GM12878 (cell line): ENCODE results near the gene FILIP1L. TPM values are rescaled to one million over a fixed set of nuclear protein-coding genes. Genes with fewer than 3 reads are reported as not detected.

Source experiments
- ATAC-seq: fragments of 200-7000 bp; cut with Tn5 transposase; 3 replicates; pipeline ENCODE4 v1.9.1; 2020; ENCODE audit warnings: mild to moderate bottlenecking, moderate library complexity
- BruUV-seq: library from RNA; stranded (reverse); fragments of 400-500 nt; replicated peaks from 2 replicates; lab custom pipeline; 2021; lab: Mats Ljungman, UMichigan
- CTCF ChIA-PET: fragments of 300-600 bp; sonication (Branson Sonifier 250); formaldehyde crosslinking; extraction: SDS; loops from one replicate; lab custom pipeline; 2021; ENCODE audit warnings: inconsistent platforms; lab: Yijun Ruan, JAX
- POLR2A ChIA-PET: fragments of 350-600 bp; formaldehyde crosslinking; extraction: SDS; loops from one replicate; lab custom pipeline; 2021; ENCODE audit warnings: inconsistent platforms; lab: Charles Lee
- RAD21 ChIA-PET: fragments of 300-600 bp; sonication (Branson Sonifier 250); formaldehyde crosslinking; loops from one replicate; lab custom pipeline; 2023; ENCODE audit warnings: antibody characterized with exemption; ENCODE audit not compliant: unreplicated experiment; lab: Charles Lee
- SMC1A ChIA-PET: fragments of 300-600 bp; sonication (Branson Sonifier 250); formaldehyde crosslinking; loops from one replicate; lab custom pipeline; 2023; ENCODE audit not compliant: unreplicated experiment, uncharacterized antibody; lab: Charles Lee
- DNase-seq: peaks from one replicate; pipeline ENCODE4 v3.0.0-alpha.2; 2011; ENCODE audit warnings: low read depth, low spot score
- FAIRE-seq: peaks from 3 replicates; lab custom pipeline; 2011; peaks lifted over from hg19 to GRCh38; lab: Jason Lieb, UNC
- H2AFZ ChIP-seq: 2 replicates; pipeline ENCODE4 v1.6.0; 2011; ENCODE audit warnings: low read depth, low read length, control low read depth; ENCODE audit not compliant: control insufficient read depth
- H3K27ac ChIP-seq: 2 replicates; pipeline ENCODE4 v1.5.1; 2011; ENCODE audit warnings: control low read depth; ENCODE audit not compliant: control insufficient read depth, insufficient read depth
- H3K27me3 ChIP-seq, 2 experiments: replicated peaks in 1 of 2; 2 replicates each; pipeline versions ENCODE4 v1.6.0 to v1.6.1; 2011; ENCODE audit warnings: low read length in 1 of 2; ENCODE audit not compliant: control insufficient read depth in 2 of 2, insufficient read depth in 2 of 2
- H3K36me3 ChIP-seq, 2 experiments: 2 replicates each; pipeline ENCODE4 v1.5.1; 2011; ENCODE audit warnings: low read length in 1 of 2; ENCODE audit not compliant: control insufficient read depth in 2 of 2, insufficient read depth in 2 of 2
- H3K4me1 ChIP-seq: 2 replicates; pipeline ENCODE4 v1.6.1; 2011; ENCODE audit warnings: mild to moderate bottlenecking, low read length, moderate library complexity, mixed read lengths; ENCODE audit not compliant: control insufficient read depth, insufficient read depth
- H3K4me2 ChIP-seq: 2 replicates; pipeline ENCODE4 v1.6.0; 2011; ENCODE audit warnings: control low read depth; ENCODE audit not compliant: control insufficient read depth, insufficient read depth
- H3K4me3 ChIP-seq: fragments of 200-600 bp; sonication (generic); 2 replicates; pipeline ENCODE4 v1.5.1; 2016
- H3K79me2 ChIP-seq: 2 replicates; pipeline ENCODE4 v1.6.0; 2011; ENCODE audit warnings: low read length; ENCODE audit not compliant: control insufficient read depth, insufficient read depth
- H3K9ac ChIP-seq: 2 replicates; pipeline ENCODE4 v1.8.0; 2011; ENCODE audit warnings: low read length, control low read depth, mixed read lengths; ENCODE audit not compliant: control insufficient read depth, insufficient read depth
- H3K9me3 ChIP-seq: replicated peaks from 3 replicates; pipeline ENCODE4 v1.5.1; 2011; ENCODE audit warnings: mild to moderate bottlenecking, low read length; ENCODE audit not compliant: control insufficient read depth, insufficient read depth
- H4K20me1 ChIP-seq: 2 replicates; pipeline ENCODE4 v1.6.0; 2011; ENCODE audit not compliant: control insufficient read depth, insufficient read depth
- BACH1 ChIP-seq: fragments of 450-650 bp; IDR thresholded peaks from 2 replicates; pipeline ENCODE4 v1.6.1; 2017; ENCODE audit warnings: mild to moderate bottlenecking, borderline replicate concordance
- CUX1 ChIP-seq: IDR thresholded peaks from 2 replicates; pipeline ENCODE4 v1.6.1; 2012; ENCODE audit warnings: improper control_type of control experiment, low read depth, low read length; ENCODE audit not compliant: insufficient replicate concordance
- HCFC1 ChIP-seq: fragments of 150-350 bp; IDR thresholded peaks from 2 replicates; pipeline ENCODE4 v1.6.1; 2014; ENCODE audit warnings: low read length
- KAT2A ChIP-seq: conservative IDR thresholded peaks from 2 replicates; pipeline ENCODE4 v1.6.1; 2011; ENCODE audit warnings: low read depth, low read length; ENCODE audit not compliant: control insufficient read depth
- MYC ChIP-seq: IDR thresholded peaks from 2 replicates; pipeline ENCODE4 v1.6.1; 2011; ENCODE audit warnings: mild to moderate bottlenecking, low read length, moderate library complexity, inconsistent platforms; ENCODE audit not compliant: insufficient read depth, insufficient replicate concordance, insufficient read length, severe bottlenecking
- NFXL1 ChIP-seq: fragments of 450-650 bp; IDR thresholded peaks from 2 replicates; pipeline ENCODE4 v1.6.1; 2017; ENCODE audit warnings: antibody characterized with exemption, mild to moderate bottlenecking, borderline replicate concordance
- PBX3 ChIP-seq: IDR thresholded peaks from 2 replicates; pipeline ENCODE4 v1.6.1; 2011; ENCODE audit warnings: mild to moderate bottlenecking, low read depth, low read length, moderate library complexity; ENCODE audit not compliant: insufficient replicate concordance
- PML ChIP-seq: IDR thresholded peaks from 2 replicates; pipeline ENCODE4 v1.6.1; 2012; ENCODE audit warnings: low read length, inconsistent platforms
- POLR2A ChIP-seq: IDR thresholded peaks from 2 replicates; pipeline ENCODE4 v1.6.1; 2011; ENCODE audit warnings: low read depth, mild to moderate bottlenecking, low read length
- RAD21 ChIP-seq: IDR thresholded peaks from 2 replicates; pipeline ENCODE4 v1.6.1; 2011; ENCODE audit warnings: mild to moderate bottlenecking, low read depth, low read length, moderate library complexity; ENCODE audit not compliant: insufficient read depth
- SMAD1 ChIP-seq: fragments of 450-650 bp; IDR thresholded peaks from 2 replicates; pipeline ENCODE4 v1.6.1; 2018; ENCODE audit warnings: mild to moderate bottlenecking, low read depth; ENCODE audit not compliant: partially characterized antibody
- SMARCA5 ChIP-seq: fragments of 450-650 bp; IDR thresholded peaks from 2 replicates; pipeline ENCODE4 v1.6.1; 2017; ENCODE audit warnings: mild to moderate bottlenecking
- SPI1 ChIP-seq: IDR thresholded peaks from 2 replicates; pipeline ENCODE4 v1.6.1; 2011; ENCODE audit warnings: low read depth, mild to moderate bottlenecking, low read length, moderate library complexity, borderline replicate concordance; ENCODE audit not compliant: insufficient read depth
- ZBED1 ChIP-seq: IDR thresholded peaks from 2 replicates; pipeline ENCODE4 v1.6.1; 2016; ENCODE audit warnings: borderline replicate concordance
- ZSCAN29 ChIP-seq: fragments of 450-650 bp; IDR thresholded peaks from 2 replicates; pipeline ENCODE4 v1.6.1; 2017; ENCODE audit warnings: mild to moderate bottlenecking, moderate library complexity
- WGBS: methylation state at CpG from one replicate; pipeline ENCODE4 v1.1.6; 2016; ENCODE audit warnings: low lambda C conversion rate; ENCODE audit not compliant: insufficient replicate concordance, insufficient coverage; ENCODE audit errors: missing lambda C conversion rate; 5-methylcytosine and 5-hydroxymethylcytosine counted together
- in situ Hi-C: fragments of 300-500 bp; cut with MboI; formaldehyde crosslinking; loops from 9 replicates; pipeline ENCODE4 v1.14.3; 2018; ENCODE audit warnings: mixed read lengths
- intact Hi-C: fragments of 100-400 bp; cut with micrococcal nuclease; formaldehyde crosslinking; loops from one replicate; pipeline ENCODE4 v1.14.2; 2022; ENCODE audit not compliant: unreplicated experiment
- polyA plus RNA-seq, 11 experiments: library from polyadenylated mRNA; depleted of rRNA in 4 of 11; unstranded in 6 of 11; stranded (reverse) in 5 of 11; fragments of >200 nt; fragmentation: Nextera tagmentation in 4 of 11; fragmentation: Illumina TruSeq in 1 of 11; extraction: Ambion mirVana in 4 of 11; extraction: Trizol in 1 of 11; gene quantifications; 1 replicate in 1 of 11; 2 replicates in 10 of 11; pipeline versions ENCODE4 v1.2.1 to v1.2.3, GENCODE V29; 2011 to 2016; ENCODE audit warnings: inconsistent platforms in 2 of 11, missing spikeins in 2 of 11, low read depth in 1 of 11
- total RNA-seq, 4 experiments: library from RNA; depleted of rRNA in 3 of 4; stranded (reverse); fragments of >200 nt in 3 of 4; fragmentation: Illumina TruSeq in 1 of 4; extraction: Trizol in 1 of 4; gene quantifications; 2 replicates each; pipeline versions ENCODE4 v1.2.1 to v1.2.3, GENCODE V29; 2013 to 2021
- TF ChIP-seq, protein P1 (sequence below): IDR thresholded peaks from 2 replicates; pipeline ENCODE4 v1.6.1; 2012; ENCODE audit warnings: low read depth, low read length, improper control_type of control experiment

Gene FILIP1L
- total and polyA plus RNA-seq, 10 of the 15 experiments (the other 5 are each of a cell fraction or from before 2014, with no cell fraction given): 0.24 to 6.1 (median 3.5) TPM

GRCh38 chr3:99941211-99941610, 173.1 kb downstream of the FILIP1L start (continued):
- no peak for TF ChIP-seq CUX1
- no peak for TF ChIP-seq KAT2A
- TF ChIP-seq SMARCA5: no peak
- no peak for TF ChIP-seq NFXL1
- TF ChIP-seq ZSCAN29: no peak
- no peak for TF ChIP-seq MYC
- TF ChIP-seq ZBED1: no peak

DNA sequence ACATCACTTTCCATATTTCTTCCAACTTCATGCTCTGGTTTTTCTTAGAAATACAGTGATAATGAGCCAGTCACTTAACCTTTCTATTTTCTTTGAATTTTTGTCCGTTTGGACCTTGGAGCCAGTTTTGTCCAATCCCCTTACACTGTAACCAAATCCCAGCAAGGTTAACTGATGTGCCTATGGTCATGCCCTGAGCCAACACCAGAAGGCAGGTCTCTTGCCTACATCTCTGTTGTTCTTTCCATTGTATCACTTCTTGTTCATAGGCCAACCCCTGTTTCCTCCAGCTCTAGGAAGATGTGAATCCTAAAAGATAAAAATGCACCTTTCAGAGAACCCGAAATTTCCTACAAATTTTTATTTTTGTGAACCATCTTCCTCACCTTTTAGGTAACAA, 174.0 kb downstream of the FILIP1L start:
- in situ Hi-C loops (no loop called here), intact Hi-C loops (no loop called here)
- no peak overlapping the region for H3K27ac ChIP-seq
- ChIA-PET CTCF (interaction anchor here (1.0 to 2.2 kb wide), 3 partner anchors 8 to 73 kb away, joined by 4 to 8 read pairs (median 6); no protein-coding TSS in a partner anchor), RAD21 (no interaction called here), SMC1A (interaction anchor here (1.5 to 2.7 kb wide), 7 partner anchors 17 to 104 kb away, joined by 4 to 10 read pairs (median 6); no protein-coding TSS in a partner anchor), POLR2A (no interaction called here)
- WGBS: 71% methylated on average over 2 of the region's 2 CpGs
- H3K4me3 ChIP-seq: no peak overlapping the region
- no peak overlapping the region for H3K9ac ChIP-seq
- no peaks in the 10 kb centered on the region for H3K36me3 ChIP-seq
- TF ChIP-seq PML: no peak
- TF ChIP-seq HCFC1: no peak
- no peak for TF ChIP-seq SPI1
- TF ChIP-seq PBX3: no peak
- TF ChIP-seq, protein P1, sequence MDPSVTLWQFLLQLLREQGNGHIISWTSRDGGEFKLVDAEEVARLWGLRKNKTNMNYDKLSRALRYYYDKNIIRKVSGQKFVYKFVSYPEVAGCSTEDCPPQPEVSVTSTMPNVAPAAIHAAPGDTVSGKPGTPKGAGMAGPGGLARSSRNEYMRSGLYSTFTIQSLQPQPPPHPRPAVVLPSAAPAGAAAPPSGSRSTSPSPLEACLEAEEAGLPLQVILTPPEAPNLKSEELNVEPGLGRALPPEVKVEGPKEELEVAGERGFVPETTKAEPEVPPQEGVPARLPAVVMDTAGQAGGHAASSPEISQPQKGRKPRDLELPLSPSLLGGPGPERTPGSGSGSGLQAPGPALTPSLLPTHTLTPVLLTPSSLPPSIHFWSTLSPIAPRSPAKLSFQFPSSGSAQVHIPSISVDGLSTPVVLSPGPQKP: no peak
- no peak for TF ChIP-seq SMAD1
- TF ChIP-seq POLR2A: no peak
- TF ChIP-seq RAD21: no peak
- TF ChIP-seq BACH1: no peak
- BruUV-seq: no TSS peak
- H4K20me1 ChIP-seq: no peaks in the 10 kb centered on the region
- H3K4me1 ChIP-seq: peaks cover 24% of the 10 kb centered on the region
- H2AFZ ChIP-seq: no peak overlapping the region
- no peaks in the 10 kb centered on the region for H3K79me2 ChIP-seq
- no peak for FAIRE-seq
- no peak for ATAC-seq
- no peaks in the 10 kb centered on the region for H3K9me3 ChIP-seq
- no peaks in the 10 kb centered on the region for H3K27me3 ChIP-seq
- no peak for DNase-seq
- no peak overlapping the region for H3K4me2 ChIP-seq
